ENCODE data around the gene SLC35F5. TPM values are rescaled to one million over a fixed set of nuclear protein-coding genes. Genes with fewer than 3 reads are reported as not detected.
A peak's percentile ranks its signal among the peaks of the same experiment; 100 is the strongest.
"Not testable (repeated sequence)": the region's sequence is repeated elsewhere in the genome, so short reads cannot be mapped to it uniquely, and the experiment has no call there.

The SLC35F5 gene
- total RNA-seq, 2 donors from 2014 or later = 29.1 to 29.8 TPM

- Mint-ChIP-seq H3K36me3 (ENCODE audit: insufficient read depth in 2 of 2) (no peaks in the 10 kb centered on the region), H3K4me1 (ENCODE audit: low read depth) (peaks cover 41% of the 10 kb centered on the region), H3K27me3 (ENCODE audit: low read depth) (no peaks in the 10 kb centered on the region), H3K27ac (peak overlapping the region; percentile 95), H3K9me3 (peaks cover 0 to 3% of the 10 kb centered on the region in 2 donors), H3K4me3 (peak overlapping the region; percentile 80 to 86)
- peak; percentile 53 to 60 for DNase-seq
- ATAC-seq (replicated peaks in 1 of 2) = peak; percentile 72 to 79
Observed at GRCh38 chr2:113700186-113700841, 56.1 kb downstream of the SLC35F5 start.

- Mint-ChIP-seq H3K27me3 (ENCODE audit: low read depth) (no peaks in the 10 kb centered on the region), H3K36me3 (ENCODE audit: insufficient read depth in 2 of 2) (peaks cover 0 to under 1% of the 10 kb centered on the region in 2 donors), H3K4me1 (ENCODE audit: low read depth) (peaks cover 53% of the 10 kb centered on the region), H3K27ac (peak overlapping the region; percentile 25), H3K4me3 (peak overlapping the region; percentile 80 to 86), H3K9me3 (peaks cover 0 to 3% of the 10 kb centered on the region in 2 donors)
- ATAC-seq (replicated peaks in 1 of 2) (peak; percentile 83 to 89), DNase-seq (peak in 1 of 2 donors; percentile 23)
Observed at GRCh38 chr2:113698892-113699447, 57.5 kb downstream of the SLC35F5 start.

- not testable (repeated sequence) for H3K27ac Mint-ChIP-seq; ATAC-seq (replicated peaks in 1 of 2); H3K27me3 Mint-ChIP-seq (ENCODE audit: low read depth)
Observed at GRCh38 chr2:113698251-113698650, 58.2 kb downstream of the SLC35F5 start.

GRCh38 chr2:113697516-113697915 is 58.9 kb downstream of the SLC35F5 start:
- Mint-ChIP-seq H3K4me1 (ENCODE audit: low read depth) (peaks cover 68% of the 10 kb centered on the region), H3K9me3 (peaks cover 0 to 3% of the 10 kb centered on the region in 2 donors), H3K36me3 (ENCODE audit: insufficient read depth in 2 of 2) (peaks cover 1 to 3% of the 10 kb centered on the region in 2 donors), H3K27me3 (ENCODE audit: low read depth) (no peaks in the 10 kb centered on the region), H3K4me3 (no peak overlapping the region), H3K27ac (no peak overlapping the region)
- DNase-seq = no peak
- no peak for ATAC-seq (replicated peaks in 1 of 2)

More at GRCh38 chr2:113698251-113698650, 58.2 kb downstream of the SLC35F5 start:
- H3K9me3 Mint-ChIP-seq; DNase-seq; H3K36me3 Mint-ChIP-seq (ENCODE audit: insufficient read depth in 2 of 2); H3K4me3 Mint-ChIP-seq: not testable (repeated sequence)
- H3K4me1 Mint-ChIP-seq (ENCODE audit: low read depth) = peaks cover 61% of the 10 kb centered on the region

- Mint-ChIP-seq H3K4me1 (ENCODE audit: low read depth) (peaks cover 81% of the 10 kb centered on the region), H3K36me3 (ENCODE audit: insufficient read depth in 2 of 2) (peaks cover 1 to 3% of the 10 kb centered on the region in 2 donors), H3K27ac (peak overlapping the region; percentile 95), H3K27me3 (ENCODE audit: low read depth) (no peaks in the 10 kb centered on the region), H3K4me3 (peak overlapping the region in 1 of 2 donors; percentile 80), H3K9me3 (peaks cover 0 to 3% of the 10 kb centered on the region in 2 donors)
- no peak for DNase-seq
- no peak for ATAC-seq (replicated peaks in 1 of 2)
Observed at GRCh38 chr2:113694438-113694837, 62.0 kb downstream of the SLC35F5 start.

GRCh38 chr2:113692698-113693428 is 63.6 kb downstream of the SLC35F5 start:
- Mint-ChIP-seq H3K4me1 (ENCODE audit: low read depth) (peaks cover 77% of the 10 kb centered on the region), H3K27me3 (ENCODE audit: low read depth) (no peaks in the 10 kb centered on the region), H3K4me3 (peak overlapping the region; percentile 80 to 84), H3K27ac (peak overlapping the region; percentile 95), H3K36me3 (ENCODE audit: insufficient read depth in 2 of 2) (peaks cover 1 to 3% of the 10 kb centered on the region in 2 donors), H3K9me3 (no peaks in the 10 kb centered on the region)
- DNase-seq = peak; percentile 60 to 66
- ATAC-seq (replicated peaks in 1 of 2) = peak; percentile 83 to 85

- peak in 1 of 2 donors; percentile 12 for DNase-seq
- peaks cover 61% of the 10 kb centered on the region for H3K4me1 Mint-ChIP-seq (ENCODE audit: low read depth)
- not testable (repeated sequence) for ATAC-seq (replicated peaks in 1 of 2)
Observed at GRCh38 chr2:113690871-113691270, 65.6 kb downstream of the SLC35F5 start.

GRCh38 chr2:113686537-113686936 is 69.9 kb downstream of the SLC35F5 start:
- no peak for ATAC-seq (replicated peaks in 1 of 2)
- H3K27ac Mint-ChIP-seq = no peak overlapping the region
- peaks cover 0 to 2% of the 10 kb centered on the region in 2 donors for H3K36me3 Mint-ChIP-seq (ENCODE audit: insufficient read depth in 2 of 2)
- peaks cover 0 to 1% of the 10 kb centered on the region in 2 donors for H3K9me3 Mint-ChIP-seq
- peaks cover 24% of the 10 kb centered on the region for H3K4me1 Mint-ChIP-seq (ENCODE audit: low read depth)
- H3K27me3 Mint-ChIP-seq (ENCODE audit: low read depth) = no peaks in the 10 kb centered on the region
- no peak for DNase-seq
- no peak overlapping the region for H3K4me3 Mint-ChIP-seq

More at GRCh38 chr2:113690871-113691270, 65.6 kb downstream of the SLC35F5 start:
- peak overlapping the region in 1 of 2 donors; percentile 29 for H3K4me3 Mint-ChIP-seq
- not testable (repeated sequence) for H3K27me3 Mint-ChIP-seq (ENCODE audit: low read depth); H3K9me3 Mint-ChIP-seq; H3K27ac Mint-ChIP-seq; H3K36me3 Mint-ChIP-seq (ENCODE audit: insufficient read depth in 2 of 2)

- ATAC-seq (replicated peaks in 1 of 2) (no peak), DNase-seq (no peak)
- Mint-ChIP-seq H3K9me3 (peaks cover 0 to 1% of the 10 kb centered on the region in 2 donors), H3K27ac (no peak overlapping the region), H3K27me3 (ENCODE audit: low read depth) (no peaks in the 10 kb centered on the region), H3K4me1 (ENCODE audit: low read depth) (peaks cover 14% of the 10 kb centered on the region), H3K4me3 (no peak overlapping the region), H3K36me3 (ENCODE audit: insufficient read depth in 2 of 2) (peaks cover 0 to 2% of the 10 kb centered on the region in 2 donors)
Observed at GRCh38 chr2:113685471-113685870, 71.0 kb downstream of the SLC35F5 start.

- Mint-ChIP-seq H3K27ac (no peak overlapping the region), H3K4me1 (ENCODE audit: low read depth) (no peaks in the 10 kb centered on the region), H3K27me3 (ENCODE audit: low read depth) (no peaks in the 10 kb centered on the region), H3K9me3 (peaks cover 0 to 1% of the 10 kb centered on the region in 2 donors), H3K36me3 (ENCODE audit: insufficient read depth in 2 of 2) (peaks cover 0 to 2% of the 10 kb centered on the region in 2 donors), H3K4me3 (no peak overlapping the region)
- DNase-seq (no peak), ATAC-seq (replicated peaks in 1 of 2) (no peak)
Observed at GRCh38 chr2:113679457-113679856, 77.0 kb downstream of the SLC35F5 start.

GRCh38 chr2:113677330-113677729 is 79.1 kb downstream of the SLC35F5 start:
- Mint-ChIP-seq H3K4me3 (no peak overlapping the region), H3K36me3 (ENCODE audit: insufficient read depth in 2 of 2) (no peaks in the 10 kb centered on the region), H3K27ac (no peak overlapping the region), H3K9me3 (no peaks in the 10 kb centered on the region), H3K4me1 (ENCODE audit: low read depth) (peaks cover 4% of the 10 kb centered on the region), H3K27me3 (ENCODE audit: low read depth) (no peaks in the 10 kb centered on the region)
- DNase-seq (no peak), ATAC-seq (replicated peaks in 1 of 2) (no peak)

GRCh38 chr2:113676623-113677266 is 79.7 kb downstream of the SLC35F5 start:
- Mint-ChIP-seq H3K27ac (no peak overlapping the region), H3K9me3 (no peaks in the 10 kb centered on the region), H3K4me3 (no peak overlapping the region), H3K4me1 (ENCODE audit: low read depth) (peaks cover 4% of the 10 kb centered on the region), H3K36me3 (ENCODE audit: insufficient read depth in 2 of 2) (no peaks in the 10 kb centered on the region), H3K27me3 (ENCODE audit: low read depth) (no peaks in the 10 kb centered on the region)
- ATAC-seq (replicated peaks in 1 of 2) (no peak), DNase-seq (no peak)

GRCh38 chr2:113675875-113676274 is 80.6 kb downstream of the SLC35F5 start:
- ATAC-seq (replicated peaks in 1 of 2) (no peak), DNase-seq (no peak)
- H3K4me1 Mint-ChIP-seq (ENCODE audit: low read depth) = peaks cover 4% of the 10 kb centered on the region
- no peak overlapping the region for H3K4me3 Mint-ChIP-seq
- no peaks in the 10 kb centered on the region for H3K9me3 Mint-ChIP-seq
- no peaks in the 10 kb centered on the region for H3K27me3 Mint-ChIP-seq (ENCODE audit: low read depth)
- H3K27ac Mint-ChIP-seq = no peak overlapping the region
- H3K36me3 Mint-ChIP-seq (ENCODE audit: insufficient read depth in 2 of 2) = no peaks in the 10 kb centered on the region

All from activated T-cell treated with anti-CD3 and anti-CD28 coated beads, Interleukin-2, amount 50 U/mL, for 72 hours (primary cell).